ENCODE data around the gene NDUFAF2. TPM values are rescaled to one million over a fixed set of nuclear protein-coding genes. Genes with fewer than 3 reads are reported as not detected.

The NDUFAF2 gene
- polyA plus RNA-seq (2012; rRNA removed) = 25.9 and 33.4 TPM in 2 replicates
- 37.9 and 60.2 TPM in 2 replicates for polyA plus RNA-seq (2012; cell fraction: cytosol; rRNA removed)
- polyA plus RNA-seq (2012; cell fraction: nucleus; rRNA removed) = 7.5 and 9.3 TPM in 2 replicates

GRCh38 chr5:60944904-60945812 is at the start of gene NDUFAF2, which contains the start of gene ERCC8:
Gene NDUFAF2, plus strand, starts transcription at chr5:60945205. Its CDS starts 51 bp downstream, at chr5:60945256.
Gene ERCC8, minus strand, starts transcription at chr5:60945070. Its CDS starts 62 bp downstream, at chr5:60945008.
- ChIA-PET POLR2A (interaction anchor here (0.7 to 1.6 kb wide), 2 partner anchors 52 to 246 kb away, joined by 3 to 7 read pairs; partner anchors contain the start of gene DEPDC1B), CTCF (interaction anchor here (0.6 to 2.4 kb wide), 6 partner anchors 13 to 296 kb away, joined by 3 to 7 read pairs (median 4); no protein-coding TSS in a partner anchor)
- Histone ChIP-seq H3K79me2 (ENCODE audit: insufficient read depth) (peaks cover 82% of the 10 kb centered on the region), H4K20me1 (ENCODE audit: insufficient read depth) (no peaks in the 10 kb centered on the region), H3K27ac (ENCODE audit: low read depth in 2 of 2, low read length in 1 of 2) (peak within 1 kb of the TSS; percentile 50 to 73; a peak in 3 of 4 replicates), H3K9ac (peak within 1 kb of the TSS; percentile 71), H3K9me3 (no peaks in the 10 kb centered on the region), H2AFZ (ENCODE audit: low read depth) (peak within 1 kb of the TSS; percentile 95), H3K27me3 (ENCODE audit: insufficient read depth) (no peaks in the 10 kb centered on the region), H3K36me3 (replicated peaks in 1 of 2; ENCODE audit: control insufficient read depth in 1 of 2, insufficient read depth in 2 of 2, low read length in 1 of 2) (peaks cover 2 to 8% of the 10 kb centered on the region in 2 experiments), H3K4me3 (ENCODE audit: low read depth in 2 of 2, low read length in 1 of 2) (peak within 1 kb of the TSS; percentile 75 to 92), H3K9me2 (no peaks in the 10 kb centered on the region), H3K4me2 (peak within 1 kb of the TSS; percentile 87), H3F3A (replicated peaks; ENCODE audit: insufficient read depth) (peaks cover 5% of the 10 kb centered on the region), H3K4me1 (ENCODE audit: control insufficient read depth in 1 of 2, insufficient read depth in 2 of 2, low read depth in 1 of 2, low read length in 1 of 2) (peaks cover 0 to 10% of the 10 kb centered on the region in 2 experiments; a peak in 3 of 4 replicates)
- DNase-seq = peak; percentile 96
- WGBS (ENCODE audit: low lambda C conversion rate) = 5% methylated on average over 52 of the region's 64 CpGs
- TF ChIP-seq MEF2A (IDR thresholded peaks at IDR 0.05; ENCODE audit: borderline replicate concordance, low read depth) = no peak
- peak; percentile 66 for TF ChIP-seq MAX (IDR thresholded peaks at IDR 0.05; ENCODE audit: low read depth)
- TF ChIP-seq RCOR1 (IDR thresholded peaks at IDR 0.05; ENCODE audit: low read length) = no peak
- TF ChIP-seq FOXJ3 (CRISPR knock-in tag; IDR thresholded peaks at IDR 0.05) = no peak
- TF ChIP-seq PBX3 (IDR thresholded peaks at IDR 0.05) = no peak
- TF ChIP-seq USF2 (IDR thresholded peaks at IDR 0.05; ENCODE audit: borderline replicate concordance, low read depth, low read length) = no peak
- TF ChIP-seq ZBTB33 (IDR thresholded peaks at IDR 0.05; ENCODE audit: borderline replicate concordance, low read depth) = no peak
- no peak for TF ChIP-seq TCF12 (IDR thresholded peaks at IDR 0.05)
- no peak for TF ChIP-seq EP300 (IDR thresholded peaks at IDR 0.05; ENCODE audit: borderline replicate concordance in 1 of 2, low read depth in 1 of 2, low read length in 1 of 2)
- peak; percentile 95 for TF ChIP-seq MXI1 (IDR thresholded peaks at IDR 0.05; ENCODE audit: low read depth, low read length)
- TF ChIP-seq CTCF (IDR thresholded peaks at IDR 0.05) = no peak
- no peak for TF ChIP-seq REST (IDR thresholded peaks at IDR 0.05; ENCODE audit: low read depth, low read length)
- peak; percentile 47; the same call in 1 of the 2 replicates for TF ChIP-seq TAF1 (IDR thresholded peaks at IDR 0.05; ENCODE audit: borderline replicate concordance, low read depth, low read length)
- TF ChIP-seq FOXM1 (IDR thresholded peaks at IDR 0.05; ENCODE audit: low read depth) = no peak
- TF ChIP-seq SMC3 (IDR thresholded peaks at IDR 0.05; ENCODE audit: low read depth, low read length) = no peak
- no peak for TF ChIP-seq RAD21 (IDR thresholded peaks at IDR 0.05; ENCODE audit: low read length)
- TF ChIP-seq GATA2 (CRISPR knock-in tag; IDR thresholded peaks at IDR 0.05) = no peak
- peak; percentile 56; the same call in 1 of the 2 replicates for TF ChIP-seq IRF3 (IDR thresholded peaks at IDR 0.05; ENCODE audit: low read depth, low read length)
- TF ChIP-seq CHD2 (IDR thresholded peaks at IDR 0.05; ENCODE audit: low read length, partially characterized antibody) = peak; percentile 66

Measured in SK-N-SH (cell line).